Caco-2 (cell line): Measurements from ENCODE around the gene SLMAP. TPM values are rescaled to one million over a fixed set of nuclear protein-coding genes. Genes with fewer than 3 reads are reported as not detected.

ENCODE experiments used
- BruUV-seq: library from RNA; stranded (reverse); fragments of 400-500 nt; replicated peaks from 2 replicates; lab custom pipeline; 2021; lab: Mats Ljungman, UMichigan
- CTCF ChIA-PET: fragments of 300-600 bp; sonication (Branson Sonifier 250); formaldehyde crosslinking; loops from one replicate; lab custom pipeline; 2022; ENCODE audit warnings: antibody characterized with exemption; lab: Charles Lee
- POLR2A ChIA-PET: fragments of 300-600 bp; sonication (Branson Sonifier 250); formaldehyde crosslinking; loops from one replicate; lab custom pipeline; 2022; ENCODE audit warnings: antibody characterized with exemption; lab: Charles Lee
- DNase-seq, 2 experiments: peaks; one replicate each; pipeline versions ENCODE4 v3.0.0 to v3.0.0-alpha.2; 2020 to 2022
- H3K27me3 ChIP-seq: replicated peaks from 2 replicates; pipeline ENCODE4 v1.6.0; 2011; ENCODE audit warnings: low read length; ENCODE audit not compliant: control insufficient read depth, insufficient read depth
- H3K36me3 ChIP-seq: 2 replicates; pipeline ENCODE4 v1.5.1; 2011; ENCODE audit warnings: low read length; ENCODE audit not compliant: control insufficient read depth, insufficient read depth
- H3K4me1 ChIP-seq: fragments of 250-450 bp; sonication (Bioruptor Pico); 2 replicates; pipeline ENCODE4 v1.5.1; 2020; ENCODE audit warnings: mild to moderate bottlenecking
- H3K4me3 ChIP-seq: 2 replicates; pipeline ENCODE4 v1.5.1; 2011; ENCODE audit warnings: low read depth, mild to moderate bottlenecking, control low read depth, low read length
- H3K9me3 ChIP-seq: fragments of 250-450 bp; sonication (Bioruptor Pico); 2 replicates; pipeline ENCODE4 v1.5.1; 2020; ENCODE audit warnings: mild to moderate bottlenecking, moderate library complexity
- H3K27ac Mint-ChIP-seq: one replicate; pipeline ENCODE4 v1.8.0; 2022; ENCODE audit warnings: mixed read lengths; ENCODE audit not compliant: unreplicated experiment
- H3K27me3 Mint-ChIP-seq: one replicate; pipeline ENCODE4 v1.8.0; 2022; ENCODE audit warnings: mixed read lengths; ENCODE audit not compliant: insufficient read depth, unreplicated experiment
- H3K36me3 Mint-ChIP-seq: one replicate; pipeline ENCODE4 v1.8.0; 2022; ENCODE audit warnings: mild to moderate bottlenecking, mixed read lengths; ENCODE audit not compliant: insufficient read depth, unreplicated experiment
- H3K4me1 Mint-ChIP-seq: one replicate; pipeline ENCODE4 v1.8.0; 2022; ENCODE audit warnings: low read depth, mixed read lengths; ENCODE audit not compliant: unreplicated experiment
- H3K4me3 Mint-ChIP-seq: one replicate; pipeline ENCODE4 v1.8.0; 2022; ENCODE audit warnings: mild to moderate bottlenecking, moderate library complexity, mixed read lengths; ENCODE audit not compliant: unreplicated experiment
- H3K9me3 Mint-ChIP-seq: one replicate; pipeline ENCODE4 v1.8.0; 2022; ENCODE audit warnings: mixed read lengths; ENCODE audit not compliant: unreplicated experiment
- intact Hi-C: fragments of 100-400 bp; cut with micrococcal nuclease; formaldehyde crosslinking; loops from one replicate; pipeline ENCODE4 v1.10.0; 2022; ENCODE audit not compliant: unreplicated experiment
- total RNA-seq: library from RNA; stranded (reverse); gene quantifications from 2 replicates; pipeline ENCODE4 v1.2.3, GENCODE V29; 2022
- TF ChIP-seq, protein P1 (sequence below), 2 experiments: fragments of 200-600 bp in 1 of 2; IDR thresholded peaks; 1 replicate in 1 of 2; 2 replicates in 1 of 2; pipeline versions ENCODE4 v1.5.1 to v1.8.0; 2011 to 2022; ENCODE audit warnings: antibody characterized with exemption in 1 of 2, control low read depth in 1 of 2, inconsistent platforms in 1 of 2, low read depth in 1 of 2, low read length in 1 of 2, mild to moderate bottlenecking in 1 of 2, moderate library complexity in 1 of 2; ENCODE audit not compliant: insufficient read depth in 1 of 2, severe bottlenecking in 1 of 2, unreplicated experiment in 1 of 2

Gene SLMAP
- total RNA-seq, 1 experiment from 2014 or later: 136 TPM

DNA sequence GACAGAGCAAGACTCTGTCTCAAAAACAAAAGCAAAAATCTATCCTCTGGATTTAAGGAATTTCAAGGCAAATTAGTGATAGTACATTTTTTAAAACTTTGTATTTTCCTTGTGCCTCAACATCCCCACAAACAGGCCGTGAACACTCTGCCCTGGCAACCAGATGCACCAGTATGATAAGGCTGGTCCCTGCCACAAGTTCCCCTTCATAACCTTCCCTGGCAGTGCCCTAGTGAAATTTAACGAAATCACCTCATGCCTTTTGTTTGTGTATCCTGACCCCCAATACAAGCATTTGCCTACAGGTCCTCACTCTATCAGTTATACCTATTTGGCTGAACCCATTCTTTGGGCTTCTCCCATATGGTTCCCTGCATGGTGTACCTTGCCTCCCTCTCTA, 144.7 kb downstream of the SLMAP start:
- TF ChIP-seq, protein P1, sequence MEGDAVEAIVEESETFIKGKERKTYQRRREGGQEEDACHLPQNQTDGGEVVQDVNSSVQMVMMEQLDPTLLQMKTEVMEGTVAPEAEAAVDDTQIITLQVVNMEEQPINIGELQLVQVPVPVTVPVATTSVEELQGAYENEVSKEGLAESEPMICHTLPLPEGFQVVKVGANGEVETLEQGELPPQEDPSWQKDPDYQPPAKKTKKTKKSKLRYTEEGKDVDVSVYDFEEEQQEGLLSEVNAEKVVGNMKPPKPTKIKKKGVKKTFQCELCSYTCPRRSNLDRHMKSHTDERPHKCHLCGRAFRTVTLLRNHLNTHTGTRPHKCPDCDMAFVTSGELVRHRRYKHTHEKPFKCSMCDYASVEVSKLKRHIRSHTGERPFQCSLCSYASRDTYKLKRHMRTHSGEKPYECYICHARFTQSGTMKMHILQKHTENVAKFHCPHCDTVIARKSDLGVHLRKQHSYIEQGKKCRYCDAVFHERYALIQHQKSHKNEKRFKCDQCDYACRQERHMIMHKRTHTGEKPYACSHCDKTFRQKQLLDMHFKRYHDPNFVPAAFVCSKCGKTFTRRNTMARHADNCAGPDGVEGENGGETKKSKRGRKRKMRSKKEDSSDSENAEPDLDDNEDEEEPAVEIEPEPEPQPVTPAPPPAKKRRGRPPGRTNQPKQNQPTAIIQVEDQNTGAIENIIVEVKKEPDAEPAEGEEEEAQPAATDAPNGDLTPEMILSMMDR (IDR thresholded peaks at IDR 0.05; ENCODE audit: insufficient read depth in 1 of 2, low read depth in 1 of 2, low read length in 1 of 2, severe bottlenecking in 1 of 2, unreplicated experiment in 1 of 2): no peak
- Histone ChIP-seq H3K27me3 (no peaks in the 10 kb centered on the region), H3K9me3 (no peaks in the 10 kb centered on the region), H3K4me3 (no peak overlapping the region), H3K36me3 (no peaks in the 10 kb centered on the region; the same call in 1 of the 2 replicates), H3K4me1 (peaks cover 10% of the 10 kb centered on the region)
- intact Hi-C loops: no loop called here
- Mint-ChIP-seq H3K9me3 (no peaks in the 10 kb centered on the region), H3K36me3 (peaks cover 70% of the 10 kb centered on the region), H3K27me3 (no peaks in the 10 kb centered on the region), H3K4me1 (peaks cover 18% of the 10 kb centered on the region), H3K27ac (no peak overlapping the region), H3K4me3 (no peak overlapping the region)
- DNase-seq: no peak
- no TSS peak for BruUV-seq
- CTCF ChIA-PET: no interaction called here
- POLR2A ChIA-PET: no interaction called here

DNA sequence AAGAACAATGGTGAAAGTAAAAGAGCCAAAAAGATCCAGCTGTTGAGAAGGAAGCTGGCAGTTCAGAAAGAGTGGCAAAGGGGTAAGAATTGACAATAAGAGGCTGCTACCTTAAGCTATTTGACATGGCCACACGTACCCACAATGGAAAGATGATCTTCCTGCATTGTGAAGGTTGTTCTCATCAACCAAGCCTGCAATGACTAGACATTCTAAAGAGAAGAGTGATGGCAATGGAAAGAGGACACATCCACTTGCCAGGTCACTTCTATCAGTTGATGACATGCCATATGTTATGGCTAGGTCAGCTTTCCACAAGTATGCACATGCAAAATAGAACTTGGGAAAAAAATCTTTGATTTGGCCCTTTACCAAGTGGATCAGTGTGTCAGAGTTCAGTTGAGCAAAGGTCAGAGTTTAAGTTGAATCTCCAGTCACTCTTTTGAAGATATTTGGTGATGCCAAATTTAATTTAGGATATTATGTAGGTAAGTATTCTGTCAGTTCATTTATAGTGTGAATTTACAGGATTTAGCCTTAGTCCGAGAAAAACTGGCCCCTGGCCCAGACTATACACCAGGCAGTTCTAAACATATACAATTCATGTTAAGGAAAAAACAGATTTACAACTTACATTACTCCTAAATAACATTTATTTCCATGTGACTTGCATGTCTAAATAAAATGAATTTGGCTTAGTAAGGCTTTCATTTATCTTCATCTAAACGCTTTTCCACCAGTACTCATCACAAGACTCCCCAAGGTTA, 147.2 kb downstream of the SLMAP start:
- no peaks in the 10 kb centered on the region for H3K9me3 ChIP-seq
- ChIA-PET POLR2A (no interaction called here), CTCF (no interaction called here)
- no peaks in the 10 kb centered on the region for H3K9me3 Mint-ChIP-seq
- no peak overlapping the region for H3K4me3 Mint-ChIP-seq
- no peaks in the 10 kb centered on the region for H3K27me3 ChIP-seq
- intact Hi-C loops: no loop called here
- no peak for DNase-seq
- peaks cover 68% of the 10 kb centered on the region for H3K36me3 Mint-ChIP-seq
- BruUV-seq: no TSS peak
- H3K4me1 Mint-ChIP-seq: peaks cover 13% of the 10 kb centered on the region
- no peak overlapping the region for H3K4me3 ChIP-seq
- TF ChIP-seq, protein P1 (IDR thresholded peaks at IDR 0.05; ENCODE audit: insufficient read depth in 1 of 2, low read depth in 1 of 2, low read length in 1 of 2, severe bottlenecking in 1 of 2, unreplicated experiment in 1 of 2): no peak
- H3K4me1 ChIP-seq: peaks cover 18% of the 10 kb centered on the region
- H3K36me3 ChIP-seq: no peaks in the 10 kb centered on the region; the same call in 1 of the 2 replicates
- H3K27me3 Mint-ChIP-seq: no peaks in the 10 kb centered on the region
- no peak overlapping the region for H3K27ac Mint-ChIP-seq

DNA sequence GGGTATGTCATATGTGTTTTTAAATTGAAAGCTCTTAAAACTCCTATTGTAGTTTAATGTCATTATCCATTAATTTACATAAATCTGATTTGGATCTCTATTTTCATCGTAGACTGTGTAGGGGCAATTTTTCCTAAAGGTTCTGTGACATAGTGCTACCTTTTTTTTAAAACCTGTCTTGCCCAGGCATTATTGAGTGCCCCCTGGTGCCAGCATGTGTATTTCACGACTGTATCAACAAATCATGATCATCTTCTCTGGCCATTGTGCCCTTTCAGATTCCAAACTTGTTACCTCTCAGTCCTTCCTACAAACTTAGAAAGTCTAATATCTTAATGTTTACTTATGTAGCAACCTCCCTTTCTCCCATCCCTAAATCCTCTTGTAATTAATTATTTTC, 154.9 kb downstream of the SLMAP start:
- H3K27ac Mint-ChIP-seq: no peak overlapping the region
- intact Hi-C loops: no loop called here
- Histone ChIP-seq H3K36me3 (peaks cover 3% of the 10 kb centered on the region; the same call in 1 of the 2 replicates), H3K4me1 (peaks cover 13% of the 10 kb centered on the region), H3K9me3 (no peaks in the 10 kb centered on the region), H3K4me3 (no peak overlapping the region), H3K27me3 (no peaks in the 10 kb centered on the region)
- ChIA-PET POLR2A (no interaction called here), CTCF (no interaction called here)
- peaks cover 77% of the 10 kb centered on the region for H3K36me3 Mint-ChIP-seq
- TF ChIP-seq, protein P1 (IDR thresholded peaks at IDR 0.05; ENCODE audit: insufficient read depth in 1 of 2, low read depth in 1 of 2, low read length in 1 of 2, severe bottlenecking in 1 of 2, unreplicated experiment in 1 of 2): peak; percentile 22 to 33
- H3K4me3 Mint-ChIP-seq: no peak overlapping the region
- no peaks in the 10 kb centered on the region for H3K27me3 Mint-ChIP-seq
- no TSS peak for BruUV-seq
- peaks cover 11% of the 10 kb centered on the region for H3K4me1 Mint-ChIP-seq
- H3K9me3 Mint-ChIP-seq: no peaks in the 10 kb centered on the region
- peak in 1 of 2 experiments; percentile 34 for DNase-seq
